Right lobe of liver (tissue), 6 donors: ENCODE data around the gene APOBEC3G. TPM values are rescaled to one million over a fixed set of nuclear protein-coding genes. Genes with fewer than 3 reads are reported as not detected.
A peak's percentile ranks its signal among the peaks of the same experiment; 100 is the strongest.

Experiments used
- ATAC-seq, 4 donors: fragments of 200-7000 bp; cut with Tn5 transposase; one replicate each; pipeline ENCODE4 v1.9.1; 2020; ENCODE audit warnings: mild to moderate bottlenecking in 4 of 4, moderate library complexity in 4 of 4
- DNase-seq, 3 donors: peaks; one replicate each; pipeline ENCODE4 v3.0.0-alpha.2; 2020
- H3K27ac ChIP-seq, 3 donors: fragments of 200-600 bp; one replicate each; pipeline ENCODE4 v1.8.0; 2022
- H3K27me3 ChIP-seq, 2 donors: fragments of 200-600 bp; one replicate each; pipeline ENCODE4 v1.8.0; 2022
- H3K36me3 ChIP-seq, 4 donors: fragments of 200-600 bp; sonication (generic) in 1 of 4; one replicate each; pipeline versions ENCODE4 v1.5.1 to v1.8.0; 2017 to 2022; ENCODE audit warnings: control low read depth in 1 of 4
- H3K4me1 ChIP-seq, 4 donors: fragments of 200-600 bp; sonication (generic) in 1 of 4; one replicate each; pipeline versions ENCODE4 v1.5.1 to v1.8.0; 2017 to 2022; ENCODE audit warnings: control low read depth in 1 of 4
- H3K4me3 ChIP-seq, 3 donors: fragments of 200-600 bp; one replicate each; pipeline ENCODE4 v1.8.0; 2022
- H3K9me3 ChIP-seq, 4 donors: fragments of 200-600 bp; sonication (generic) in 1 of 4; one replicate each; pipeline versions ENCODE4 v1.5.1 to v1.8.0; 2017 to 2022; ENCODE audit warnings: control low read depth in 1 of 4
- POLR2A ChIP-seq: fragments of 450-650 bp; IDR thresholded peaks from one replicate; pipeline ENCODE4 v1.6.1; 2017; ENCODE audit warnings: antibody characterized with exemption, mild to moderate bottlenecking
- WGBS: methylation state at CpG from one replicate; pipeline ENCODE4 v1.1.6; 2018; ENCODE audit warnings: low coverage, low lambda C conversion rate; ENCODE audit not compliant: insufficient coverage; ENCODE audit errors: missing lambda C conversion rate; 5-methylcytosine and 5-hydroxymethylcytosine counted together
- intact Hi-C, 2 donors: fragments of 100-400 bp; cut with DNase I; formaldehyde crosslinking; loops; one replicate each; pipeline versions ENCODE4 v1.11.2 to v1.14.1; 2022
- total RNA-seq, 6 experiments: library from RNA; depleted of rRNA in 2 of 6; stranded (reverse); fragments of >200 nt in 2 of 6; fragmentation: NEBNext Ultra II Directional in 3 of 6; extraction: Animal tissue kit (Norgen Biotek cat#: 25700) in 3 of 6; gene quantifications; one replicate each; pipeline versions ENCODE4 v1.1.0 to v1.2.4, GENCODE V29; 2016 to 2023
- TF ChIP-seq, protein P1 (sequence below), 4 donors: fragments of 200-600 bp in 3 of 4; fragments of 450-650 bp in 1 of 4; IDR thresholded peaks; one replicate each; pipeline versions ENCODE4 v1.5.1 to v1.8.0; 2016 to 2022; ENCODE audit warnings: antibody characterized with exemption in 4 of 4, mild to moderate bottlenecking in 2 of 4
- donor health status: DM: no; HTN: yes; CAD: no.
- donor health status: DM: no; HTN: no; CAD: no.
- donor health status: DM: no; HTN: no; CAD: no.
- donor health status: DM: no; HTN: yes; CAD: no.
- donor health status: DM: no; HTN: yes; CAD: no.

Gene APOBEC3G
- total RNA-seq, 6 experiments from 2014 or later, result 0.42 to 3.0 (median 2.0) TPM

GRCh38 chr22:39094717-39095389 is 17.8 kb downstream of the APOBEC3G start:
- DNase-seq, result peak in 1 of 3 donors; percentile 27
- no peak for TF ChIP-seq POLR2A
- TF ChIP-seq, protein P1, sequence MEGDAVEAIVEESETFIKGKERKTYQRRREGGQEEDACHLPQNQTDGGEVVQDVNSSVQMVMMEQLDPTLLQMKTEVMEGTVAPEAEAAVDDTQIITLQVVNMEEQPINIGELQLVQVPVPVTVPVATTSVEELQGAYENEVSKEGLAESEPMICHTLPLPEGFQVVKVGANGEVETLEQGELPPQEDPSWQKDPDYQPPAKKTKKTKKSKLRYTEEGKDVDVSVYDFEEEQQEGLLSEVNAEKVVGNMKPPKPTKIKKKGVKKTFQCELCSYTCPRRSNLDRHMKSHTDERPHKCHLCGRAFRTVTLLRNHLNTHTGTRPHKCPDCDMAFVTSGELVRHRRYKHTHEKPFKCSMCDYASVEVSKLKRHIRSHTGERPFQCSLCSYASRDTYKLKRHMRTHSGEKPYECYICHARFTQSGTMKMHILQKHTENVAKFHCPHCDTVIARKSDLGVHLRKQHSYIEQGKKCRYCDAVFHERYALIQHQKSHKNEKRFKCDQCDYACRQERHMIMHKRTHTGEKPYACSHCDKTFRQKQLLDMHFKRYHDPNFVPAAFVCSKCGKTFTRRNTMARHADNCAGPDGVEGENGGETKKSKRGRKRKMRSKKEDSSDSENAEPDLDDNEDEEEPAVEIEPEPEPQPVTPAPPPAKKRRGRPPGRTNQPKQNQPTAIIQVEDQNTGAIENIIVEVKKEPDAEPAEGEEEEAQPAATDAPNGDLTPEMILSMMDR (IDR thresholded peaks at IDR 0.05), result no peak
- H3K9me3 ChIP-seq, result no peaks in the 10 kb centered on the region
- H3K36me3 ChIP-seq, result no peaks in the 10 kb centered on the region
- no peak for ATAC-seq
- no peaks in the 10 kb centered on the region for H3K4me1 ChIP-seq
- intact Hi-C loops, result no loop called here
- no peak overlapping the region for H3K4me3 ChIP-seq
- no peak overlapping the region for H3K27ac ChIP-seq
- H3K27me3 ChIP-seq, result no peaks in the 10 kb centered on the region
- 66% methylated on average over 10 of the region's 14 CpGs for WGBS

DNA sequence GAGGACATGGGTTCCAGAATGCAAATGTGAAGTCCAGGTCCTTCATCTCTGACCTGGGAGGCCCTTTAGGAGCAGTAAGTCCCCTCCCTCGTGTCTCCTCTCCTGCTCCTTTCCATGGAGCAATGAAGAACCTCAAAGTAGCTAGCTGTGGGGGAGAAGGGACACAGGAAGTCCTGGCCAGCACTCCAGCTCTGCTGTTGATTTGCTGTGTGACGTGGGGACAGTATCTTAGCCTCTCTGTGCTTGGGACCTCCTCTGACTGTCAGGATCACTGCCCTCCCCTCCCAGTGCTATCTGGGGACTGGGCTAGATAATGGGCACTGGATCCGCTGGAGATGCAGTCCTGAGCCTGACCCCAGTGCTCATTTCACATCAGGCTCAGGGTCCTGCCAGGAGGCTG is 18.9 kb downstream of the APOBEC3G start:
- ATAC-seq, result no peak
- H3K27me3 ChIP-seq, result no peaks in the 10 kb centered on the region
- intact Hi-C loops, result no loop called here

GRCh38 chr22:39097098-39098020 is 20.3 kb downstream of the APOBEC3G start, which contains the start of gene APOBEC3H:
APOBEC3H (plus strand) TSS chr22:39097244; CDS start chr22:39100279, 3,035 bp downstream.
- no peak within 1 kb of the TSS for H3K27ac ChIP-seq

More for the DNA sequence above, 18.9 kb downstream of the APOBEC3G start:
- Histone ChIP-seq H3K27ac (no peak overlapping the region), H3K9me3 (no peaks in the 10 kb centered on the region), H3K4me1 (no peaks in the 10 kb centered on the region), H3K4me3 (no peak overlapping the region), H3K36me3 (no peaks in the 10 kb centered on the region)
- WGBS, result no CpG with 5 or more reads among the region's 3 CpGs
- DNase-seq, result no peak
- TF ChIP-seq, protein P1 (IDR thresholded peaks at IDR 0.05), result no peak

GRCh38 chr22:39098026-39098425 is 21.0 kb downstream of the APOBEC3G start:
- no peak for TF ChIP-seq POLR2A
- TF ChIP-seq, protein P1 (IDR thresholded peaks at IDR 0.05), result no peak

More at GRCh38 chr22:39097098-39098020, 20.3 kb downstream of the APOBEC3G start, which contains the start of gene APOBEC3H:
- no peaks in the 10 kb centered on the region for H3K27me3 ChIP-seq
- peak; percentile 57 to 77 (median 60) for ATAC-seq
- 52% methylated on average over 7 of the region's 9 CpGs for WGBS
- no peak for TF ChIP-seq POLR2A
- TF ChIP-seq, protein P1 (IDR thresholded peaks at IDR 0.05), result no peak
- DNase-seq, result peak in 1 of 3 donors; percentile 53
- no peaks in the 10 kb centered on the region for H3K36me3 ChIP-seq
- intact Hi-C loops, result no loop called here
- no peaks in the 10 kb centered on the region for H3K4me1 ChIP-seq
- no peak within 1 kb of the TSS for H3K4me3 ChIP-seq
- H3K9me3 ChIP-seq, result no peaks in the 10 kb centered on the region

More at GRCh38 chr22:39098026-39098425, 21.0 kb downstream of the APOBEC3G start:
- DNase-seq (peak in 1 of 3 donors; percentile 25), ATAC-seq (no peak)
- Histone ChIP-seq H3K9me3 (no peaks in the 10 kb centered on the region), H3K4me3 (no peak overlapping the region), H3K4me1 (no peaks in the 10 kb centered on the region), H3K27ac (no peak overlapping the region), H3K36me3 (no peaks in the 10 kb centered on the region), H3K27me3 (no peaks in the 10 kb centered on the region)
- intact Hi-C loops, result no loop called here
- WGBS, result 68% methylated on average over 4 of the region's 6 CpGs
